HepG2 (cell line): ENCODE results near the gene SHTN1. TPM values are rescaled to one million over a fixed set of nuclear protein-coding genes. Genes with fewer than 3 reads are reported as not detected.

ENCODE experiments used
- CCAR2 ChIP-seq: fragments of 200-400 bp; formaldehyde crosslinking; optimal IDR thresholded peaks from 2 replicates; pipeline ENCODE3; 2018; ENCODE audit warnings: low read depth, mild to moderate bottlenecking, low read length, moderate library complexity
- DPF2 ChIP-seq: sonication (generic); formaldehyde crosslinking; IDR thresholded peaks from 2 replicates; pipeline ENCODE4 v1.4.0; 2020; ENCODE audit warnings: mild to moderate bottlenecking, low read depth, missing genetic modification reagents, borderline replicate concordance
- NPAS2 ChIP-seq: sonication (generic); formaldehyde crosslinking; IDR thresholded peaks from 2 replicates; pipeline ENCODE4 v1.8.0; 2022; ENCODE audit warnings: mild to moderate bottlenecking, missing genetic modification reagents, borderline replicate concordance
- RERE ChIP-seq: IDR thresholded peaks from 2 replicates; pipeline ENCODE4 v1.6.1; 2016; ENCODE audit warnings: low read depth, missing genetic modification reagents, missing compliant biosample characterization
- SATB2 ChIP-seq: sonication (generic); formaldehyde crosslinking; IDR thresholded peaks from 2 replicates; pipeline ENCODE4 v1.5.0; 2020; ENCODE audit warnings: missing genetic modification reagents
- SIX1 ChIP-seq: sonication (generic); formaldehyde crosslinking; IDR thresholded peaks from 2 replicates; pipeline ENCODE4 v1.4.0; 2020; ENCODE audit warnings: missing genetic modification reagents, borderline replicate concordance
- ZNF121 ChIP-seq: sonication (generic); formaldehyde crosslinking; IDR thresholded peaks from 2 replicates; pipeline ENCODE4 v1.5.0; 2020; ENCODE audit warnings: mild to moderate bottlenecking, missing genetic modification reagents
- ZNF280B ChIP-seq: sonication (generic); formaldehyde crosslinking; IDR thresholded peaks from 2 replicates; pipeline ENCODE4 v1.5.0; 2020; ENCODE audit warnings: missing genetic modification reagents, mild to moderate bottlenecking, borderline replicate concordance
- ZNF496 ChIP-seq: sonication (generic); formaldehyde crosslinking; IDR thresholded peaks from 2 replicates; pipeline ENCODE4 v1.8.1; 2023; ENCODE audit warnings: mild to moderate bottlenecking, moderate library complexity, missing genetic modification reagents; ENCODE audit not compliant: insufficient replicate concordance
- ZNF605 ChIP-seq: sonication (generic); formaldehyde crosslinking; IDR thresholded peaks from 2 replicates; pipeline ENCODE4 v1.8.0; 2022; ENCODE audit warnings: mild to moderate bottlenecking, missing genetic modification reagents
- polyA plus RNA-seq, 8 experiments: library from polyadenylated mRNA; depleted of rRNA in 3 of 8; stranded (reverse) in 7 of 8; unstranded in 1 of 8; fragments of >200 nt; fragmentation: Illumina TruSeq in 4 of 8; extraction: Trizol in 4 of 8; gene quantifications; 2 replicates each; pipeline versions ENCODE4 v1.2.1 to v1.2.3, GENCODE V29; 2011 to 2016; ENCODE audit warnings: low read depth in 4 of 8, missing spikeins in 1 of 8, mixed read lengths in 1 of 8; ENCODE audit not compliant: insufficient read depth in 1 of 8
- total RNA-seq, 5 experiments: library from RNA; depleted of rRNA; stranded (reverse); fragments of >200 nt; fragmentation: Illumina TruSeq; extraction: Trizol; gene quantifications; 2 replicates each; pipeline ENCODE4 v1.2.3, GENCODE V29; 2016; ENCODE audit warnings: low read depth in 1 of 5
- TF ChIP-seq, protein P1 (sequence below): sonication (generic); formaldehyde crosslinking; IDR thresholded peaks from 2 replicates; pipeline ENCODE4 v1.8.0; 2022; ENCODE audit warnings: missing genetic modification reagents, low read depth, mild to moderate bottlenecking, borderline replicate concordance
- TF ChIP-seq, protein P2 (sequence below): fragments of 450-650 bp; IDR thresholded peaks from 2 replicates; pipeline ENCODE4 v1.6.1; 2016
- TF ChIP-seq, protein P3 (sequence below): IDR thresholded peaks from 2 replicates; pipeline ENCODE4 v1.4.0; 2020; ENCODE audit warnings: mild to moderate bottlenecking, missing genetic modification reagents
- TF ChIP-seq, protein P4 (sequence below): IDR thresholded peaks from 2 replicates; pipeline ENCODE4 v1.6.1; 2016; ENCODE audit warnings: low read depth

The SHTN1 gene
- total and polyA plus RNA-seq, 2 of the 13 experiments (the other 11 are each of a cell fraction or from before 2014, with no cell fraction given): 11.3 to 15.6 TPM

DNA sequence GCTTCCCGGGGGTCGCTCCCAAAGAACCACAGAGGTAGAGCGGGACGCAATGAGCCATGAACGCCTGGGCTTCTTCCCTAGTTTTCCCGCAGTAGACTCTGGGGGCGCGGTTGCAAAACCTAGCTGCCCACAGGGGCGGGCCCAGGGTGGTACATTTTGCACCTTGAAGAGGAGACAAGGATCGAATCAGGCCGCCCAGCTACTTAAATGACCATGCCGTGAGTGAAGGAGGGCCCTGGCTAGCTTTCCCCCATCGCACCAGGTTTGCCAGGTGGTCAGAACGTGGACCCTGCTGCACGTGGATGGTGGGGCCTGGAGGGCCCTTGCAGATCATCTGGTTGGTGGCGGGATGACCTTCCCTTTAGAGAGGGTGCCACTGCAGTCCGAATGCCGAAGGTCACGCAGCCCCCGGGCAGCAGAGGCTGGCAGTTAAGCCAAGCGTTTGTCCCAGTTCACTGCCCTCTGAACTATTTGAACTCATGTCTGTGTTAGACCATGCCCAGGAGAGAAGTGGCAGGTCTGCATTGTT is 604 bp upstream of the SHTN1 start (continued):
- TF ChIP-seq RERE: no peak
- TF ChIP-seq NPAS2 (CRISPR knock-in tag): no peak
- TF ChIP-seq, protein P1, sequence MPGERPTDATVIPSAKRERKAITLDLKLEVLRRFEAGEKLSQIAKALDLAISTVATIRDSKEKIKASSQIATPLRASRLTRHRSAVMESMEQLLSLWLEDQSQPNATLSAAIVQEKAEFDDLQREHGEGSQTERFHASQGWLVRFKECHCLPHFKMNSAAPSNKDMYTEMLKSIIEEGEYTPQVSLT (CRISPR knock-in tag): no peak
- TF ChIP-seq, protein P2, sequence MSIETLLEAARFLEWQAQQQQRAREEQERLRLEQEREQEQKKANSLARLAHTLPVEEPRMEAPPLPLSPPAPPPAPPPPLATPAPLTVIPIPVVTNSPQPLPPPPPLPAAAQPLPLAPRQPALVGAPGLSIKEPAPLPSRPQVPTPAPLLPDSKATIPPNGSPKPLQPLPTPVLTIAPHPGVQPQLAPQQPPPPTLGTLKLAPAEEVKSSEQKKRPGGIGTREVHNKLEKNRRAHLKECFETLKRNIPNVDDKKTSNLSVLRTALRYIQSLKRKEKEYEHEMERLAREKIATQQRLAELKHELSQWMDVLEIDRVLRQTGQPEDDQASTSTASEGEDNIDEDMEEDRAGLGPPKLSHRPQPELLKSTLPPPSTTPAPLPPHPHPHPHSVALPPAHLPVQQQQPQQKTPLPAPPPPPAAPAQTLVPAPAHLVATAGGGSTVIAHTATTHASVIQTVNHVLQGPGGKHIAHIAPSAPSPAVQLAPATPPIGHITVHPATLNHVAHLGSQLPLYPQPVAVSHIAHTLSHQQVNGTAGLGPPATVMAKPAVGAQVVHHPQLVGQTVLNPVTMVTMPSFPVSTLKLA: no peak
- TF ChIP-seq ZNF280B: peak; percentile 48; the same call in 1 of the 2 replicates
- no peak for TF ChIP-seq CCAR2
- no peak for TF ChIP-seq ZNF121 (CRISPR knock-in tag)
- no peak for TF ChIP-seq ZNF496 (CRISPR knock-in tag)
- no peak for TF ChIP-seq DPF2
- TF ChIP-seq, protein P3, sequence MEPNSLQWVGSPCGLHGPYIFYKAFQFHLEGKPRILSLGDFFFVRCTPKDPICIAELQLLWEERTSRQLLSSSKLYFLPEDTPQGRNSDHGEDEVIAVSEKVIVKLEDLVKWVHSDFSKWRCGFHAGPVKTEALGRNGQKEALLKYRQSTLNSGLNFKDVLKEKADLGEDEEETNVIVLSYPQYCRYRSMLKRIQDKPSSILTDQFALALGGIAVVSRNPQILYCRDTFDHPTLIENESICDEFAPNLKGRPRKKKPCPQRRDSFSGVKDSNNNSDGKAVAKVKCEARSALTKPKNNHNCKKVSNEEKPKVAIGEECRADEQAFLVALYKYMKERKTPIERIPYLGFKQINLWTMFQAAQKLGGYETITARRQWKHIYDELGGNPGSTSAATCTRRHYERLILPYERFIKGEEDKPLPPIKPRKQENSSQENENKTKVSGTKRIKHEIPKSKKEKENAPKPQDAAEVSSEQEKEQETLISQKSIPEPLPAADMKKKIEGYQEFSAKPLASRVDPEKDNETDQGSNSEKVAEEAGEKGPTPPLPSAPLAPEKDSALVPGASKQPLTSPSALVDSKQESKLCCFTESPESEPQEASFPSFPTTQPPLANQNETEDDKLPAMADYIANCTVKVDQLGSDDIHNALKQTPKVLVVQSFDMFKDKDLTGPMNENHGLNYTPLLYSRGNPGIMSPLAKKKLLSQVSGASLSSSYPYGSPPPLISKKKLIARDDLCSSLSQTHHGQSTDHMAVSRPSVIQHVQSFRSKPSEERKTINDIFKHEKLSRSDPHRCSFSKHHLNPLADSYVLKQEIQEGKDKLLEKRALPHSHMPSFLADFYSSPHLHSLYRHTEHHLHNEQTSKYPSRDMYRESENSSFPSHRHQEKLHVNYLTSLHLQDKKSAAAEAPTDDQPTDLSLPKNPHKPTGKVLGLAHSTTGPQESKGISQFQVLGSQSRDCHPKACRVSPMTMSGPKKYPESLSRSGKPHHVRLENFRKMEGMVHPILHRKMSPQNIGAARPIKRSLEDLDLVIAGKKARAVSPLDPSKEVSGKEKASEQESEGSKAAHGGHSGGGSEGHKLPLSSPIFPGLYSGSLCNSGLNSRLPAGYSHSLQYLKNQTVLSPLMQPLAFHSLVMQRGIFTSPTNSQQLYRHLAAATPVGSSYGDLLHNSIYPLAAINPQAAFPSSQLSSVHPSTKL (CRISPR knock-in tag): 0 out of 2 replicates have a peak, but pooled peaks have one; percentile 5
- no peak for TF ChIP-seq SIX1 (CRISPR knock-in tag)
- TF ChIP-seq, protein P4, sequence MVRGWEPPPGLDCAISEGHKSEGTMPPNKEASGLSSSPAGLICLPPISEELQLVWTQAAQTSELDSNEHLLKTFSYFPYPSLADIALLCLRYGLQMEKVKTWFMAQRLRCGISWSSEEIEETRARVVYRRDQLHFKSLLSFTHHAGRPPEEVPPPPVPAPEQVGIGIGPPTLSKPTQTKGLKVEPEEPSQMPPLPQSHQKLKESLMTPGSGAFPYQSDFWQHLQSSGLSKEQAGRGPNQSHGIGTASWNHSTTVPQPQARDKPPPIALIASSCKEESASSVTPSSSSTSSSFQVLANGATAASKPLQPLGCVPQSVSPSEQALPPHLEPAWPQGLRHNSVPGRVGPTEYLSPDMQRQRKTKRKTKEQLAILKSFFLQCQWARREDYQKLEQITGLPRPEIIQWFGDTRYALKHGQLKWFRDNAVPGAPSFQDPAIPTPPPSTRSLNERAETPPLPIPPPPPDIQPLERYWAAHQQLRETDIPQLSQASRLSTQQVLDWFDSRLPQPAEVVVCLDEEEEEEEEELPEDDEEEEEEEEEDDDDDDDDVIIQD (CRISPR knock-in tag): no peak
- TF ChIP-seq ZNF605 (CRISPR knock-in tag): 0 out of 2 replicates have a peak, but pooled peaks have one; percentile 49
- TF ChIP-seq SATB2 (CRISPR knock-in tag): peak; percentile 44; the same call in 1 of the 2 replicates
